GM21717 (cell line): ENCODE data around the gene EAF1.
"Not testable (repeated sequence)": the region's sequence is repeated elsewhere in the genome, so short reads cannot be mapped to it uniquely, and the experiment has no call there.

ENCODE experiments used
- ATAC-seq: cut with Tn5 transposase; IDR thresholded peaks from one replicate; pipeline ENCODE4 v1.9.1; 2021; ENCODE audit warnings: mild to moderate bottlenecking, moderate library complexity; ENCODE audit not compliant: unreplicated experiment

EAF1 gene

GRCh38 chr3:15477951-15478639 is 50.7 kb downstream of the EAF1 start:
- ATAC-seq: no peak

- no peak for ATAC-seq
These were observed 51.2 kb downstream of the EAF1 start for GRCh38 chr3:15478640-15478979.

- ATAC-seq: no peak
These were observed 52.2 kb downstream of the EAF1 start for GRCh38 chr3:15479400-15480224.

GRCh38 chr3:15484551-15484950 is 57.2 kb downstream of the EAF1 start:
- not testable (repeated sequence) for ATAC-seq

- ATAC-seq: no peak
These were observed 58.6 kb downstream of the EAF1 start for GRCh38 chr3:15486020-15486419.

- no peak for ATAC-seq
These were observed 59.6 kb downstream of the EAF1 start for GRCh38 chr3:15486979-15487378.

- ATAC-seq: no peak
These were observed 60.6 kb downstream of the EAF1 start for GRCh38 chr3:15488002-15488401.

GRCh38 chr3:15490158-15490557 is 62.8 kb downstream of the EAF1 start:
- ATAC-seq: no peak

GRCh38 chr3:15491143-15491542 is 63.7 kb downstream of the EAF1 start:
- no peak for ATAC-seq
